Embryonic facial prominence (tissue), 1 donor: ENCODE measurements around the gene B4GALT4.
"Not testable (repeated sequence)": the region's sequence is repeated elsewhere in the genome, so short reads cannot be mapped to it uniquely, and the experiment has no call there.

ENCODE experiments used
- DNase-seq: peaks from one replicate; pipeline ENCODE4 v3.0.0-alpha.2; 2016; ENCODE audit errors: extremely low spot score

Gene B4GALT4

DNA sequence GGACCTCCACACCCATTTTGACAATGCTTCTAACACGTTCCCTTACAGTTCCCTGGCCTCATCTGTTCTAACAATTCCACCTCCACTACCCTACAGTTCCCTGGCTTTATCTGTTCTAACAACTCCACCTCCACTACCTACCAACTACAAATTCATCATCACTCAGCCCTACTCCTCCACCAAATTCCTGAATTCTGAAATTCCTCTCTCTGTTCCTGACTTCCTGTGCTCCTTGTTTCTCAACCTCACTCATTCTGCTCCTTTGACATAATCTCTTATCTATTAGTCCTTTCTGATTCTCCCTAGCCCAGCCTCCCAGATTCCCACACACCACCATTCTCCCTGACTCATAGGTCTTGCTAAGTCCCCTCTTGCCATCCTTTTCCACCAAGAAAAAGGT lies 44.8 kb downstream of the B4GALT4 start:
- DNase-seq = no peak

DNA sequence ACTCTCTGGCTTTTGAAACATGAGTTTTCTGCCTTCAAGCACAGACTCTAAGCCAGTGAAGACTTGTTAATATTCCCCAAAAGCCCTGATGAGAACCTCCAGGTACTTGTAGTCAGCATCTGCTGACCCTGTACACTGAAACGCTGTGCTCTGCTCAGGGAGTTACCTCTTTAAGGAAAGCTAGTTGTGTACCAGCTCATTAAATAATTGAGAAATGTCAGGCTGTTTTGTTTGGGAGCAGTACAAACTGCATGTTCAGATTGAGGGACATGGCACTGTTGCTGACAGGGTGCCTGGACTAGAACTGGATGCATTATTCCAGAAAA lies 45.6 kb downstream of the B4GALT4 start:
- no peak for DNase-seq

DNA sequence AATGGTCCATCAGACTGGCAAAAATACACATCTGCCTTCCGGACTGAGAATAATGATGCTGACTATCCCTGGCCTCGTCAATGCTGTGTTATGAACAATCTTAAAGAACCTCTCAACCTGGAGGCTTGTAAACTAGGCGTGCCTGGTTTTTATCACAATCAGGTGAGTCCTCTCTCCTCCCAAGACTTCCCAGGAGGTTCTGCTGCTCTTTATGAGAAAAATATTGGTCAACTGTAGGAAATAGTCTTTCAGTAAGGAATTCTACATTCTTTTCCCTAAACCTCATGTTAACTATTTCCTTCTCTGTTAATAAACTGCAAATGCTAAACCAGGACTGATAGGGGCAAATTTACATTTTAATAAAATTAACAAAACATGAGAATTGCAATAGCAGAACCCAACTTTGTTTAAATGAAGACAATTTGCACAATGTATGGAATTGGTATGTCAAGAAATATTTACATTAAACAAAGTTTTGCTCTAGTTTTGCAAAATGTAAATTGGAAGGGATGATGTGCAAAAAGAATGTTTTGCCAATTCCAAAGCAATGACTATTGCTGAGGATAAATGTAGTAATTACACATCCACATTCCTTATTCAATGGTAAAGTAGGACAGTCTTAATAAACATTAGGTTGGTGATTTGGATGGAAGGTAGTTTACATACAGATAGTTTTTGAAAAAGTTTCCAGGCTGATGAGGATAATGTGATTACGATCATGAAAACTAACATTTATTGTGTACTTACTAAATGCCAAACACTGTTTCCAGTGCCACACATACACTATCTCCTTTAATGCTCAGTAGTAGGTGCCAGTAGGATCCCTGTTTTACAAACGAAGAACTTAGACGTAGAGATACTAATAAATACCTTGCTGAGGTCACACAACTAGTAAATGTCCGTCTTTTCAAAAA lies 46.2 kb downstream of the B4GALT4 start:
- DNase-seq = no peak

DNA sequence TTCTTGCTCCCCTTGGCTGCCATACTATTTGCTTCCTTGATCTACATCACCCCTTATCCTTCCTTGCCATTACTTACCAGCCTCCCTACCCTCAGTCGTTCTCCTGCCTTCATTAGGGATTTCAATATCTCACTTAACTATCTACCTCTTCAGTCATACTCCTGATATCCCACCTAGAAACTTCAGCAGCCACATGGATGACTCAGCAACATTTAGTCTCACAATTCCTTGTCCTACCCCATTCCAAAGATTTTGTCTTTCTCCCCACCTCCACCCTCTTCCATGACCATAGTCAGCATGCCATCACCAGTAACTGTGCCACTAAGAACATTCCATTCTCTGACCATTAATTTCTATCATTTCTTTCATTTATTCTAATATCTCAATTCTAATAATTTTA lies 48.9 kb downstream of the B4GALT4 start:
- no peak for DNase-seq

DNA sequence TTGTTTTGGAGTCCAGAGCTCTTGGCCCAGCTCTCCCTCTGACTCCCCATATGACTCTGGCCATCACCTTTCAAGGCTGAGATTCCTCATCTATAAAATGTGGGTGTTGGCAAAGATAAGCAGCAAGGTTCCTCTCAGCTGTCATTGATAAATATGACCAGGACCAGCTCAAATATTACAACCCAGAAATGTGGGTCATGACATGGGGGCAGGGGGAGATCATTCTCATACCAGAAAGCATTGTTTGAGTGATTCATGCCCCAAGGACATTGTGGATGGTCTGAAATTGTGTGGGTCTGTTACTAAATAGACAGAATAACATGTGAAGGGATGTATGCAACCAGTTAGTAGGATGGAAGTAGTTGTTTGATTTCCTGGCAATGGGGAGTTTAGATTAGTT lies 53.4 kb downstream of the B4GALT4 start:
- no peak for DNase-seq

DNA sequence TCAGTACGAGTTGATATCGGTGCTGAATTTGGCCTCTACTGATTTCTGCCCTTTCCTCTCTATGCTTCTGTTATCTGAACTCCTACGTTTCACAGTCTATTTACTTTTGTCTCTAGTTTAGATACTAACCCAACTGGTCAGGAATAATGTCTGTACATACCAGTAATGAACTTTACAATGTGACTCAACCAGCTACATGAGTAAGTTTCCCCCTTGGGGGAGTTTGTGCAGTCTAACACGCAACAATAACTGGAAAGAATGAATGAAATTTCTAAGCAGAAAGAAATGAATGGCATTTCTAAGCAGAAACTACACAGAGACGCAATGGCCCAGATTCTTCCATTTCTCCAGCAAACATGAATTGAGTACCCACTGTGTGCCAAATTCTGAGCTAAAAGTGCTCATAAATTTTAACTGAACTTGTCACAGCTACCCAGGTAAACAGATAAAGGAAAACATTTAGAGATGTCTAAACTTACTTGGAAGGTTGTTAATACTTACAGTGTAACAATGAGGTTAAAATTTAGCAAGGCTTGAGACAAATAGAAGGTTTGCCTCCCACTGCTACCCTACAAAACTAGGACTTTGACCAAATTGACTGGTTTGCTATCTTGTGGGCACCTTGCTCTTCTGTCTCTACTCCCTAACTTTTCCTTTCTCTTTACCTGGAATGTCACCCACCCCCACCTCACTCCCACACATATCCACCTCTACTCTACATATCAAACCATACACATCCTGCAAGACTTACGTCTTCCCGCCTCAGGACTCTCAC lies 55.7 kb downstream of the B4GALT4 start:
- no peak for DNase-seq

DNA sequence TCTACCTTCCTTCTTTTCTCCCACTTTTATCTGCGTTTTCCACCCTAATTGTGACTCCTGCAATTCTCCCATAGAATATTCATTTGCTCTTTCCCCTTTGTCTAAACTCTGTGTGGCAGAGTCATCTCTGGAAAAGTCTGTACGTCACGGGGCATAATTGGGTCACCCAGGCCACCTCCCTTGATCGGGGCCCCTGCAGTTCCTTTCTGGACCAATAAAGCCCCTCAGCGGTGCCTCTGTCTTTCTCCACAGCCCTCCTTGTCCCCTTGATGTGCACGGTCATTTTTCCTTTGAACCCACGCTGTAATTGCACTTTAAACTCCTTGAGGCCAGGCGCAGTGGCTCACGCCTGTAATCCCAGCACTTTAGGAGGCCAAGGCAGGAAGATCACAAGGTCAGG lies 56.6 kb downstream of the B4GALT4 start:
- DNase-seq = no peak

DNA sequence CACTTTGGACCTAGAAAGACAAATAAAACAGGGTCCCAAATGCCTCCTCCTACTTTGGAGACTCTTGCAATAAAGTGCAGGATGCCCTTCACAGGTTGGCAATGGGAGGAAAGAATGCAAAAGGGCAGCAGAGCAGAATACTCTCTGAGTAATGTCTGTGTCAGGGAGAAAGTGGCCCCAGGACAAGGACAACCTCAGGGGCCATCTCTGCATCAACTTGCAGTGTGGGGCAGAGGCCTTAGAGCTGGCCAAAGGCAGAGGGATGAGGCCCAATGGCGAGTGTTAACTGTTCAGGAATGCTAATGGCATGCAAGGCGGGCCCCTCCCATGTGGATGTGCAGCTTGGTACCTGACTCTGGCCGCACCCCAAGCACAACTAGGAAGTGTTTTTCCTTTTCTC lies 58.9 kb downstream of the B4GALT4 start:
- no peak for DNase-seq

DNA sequence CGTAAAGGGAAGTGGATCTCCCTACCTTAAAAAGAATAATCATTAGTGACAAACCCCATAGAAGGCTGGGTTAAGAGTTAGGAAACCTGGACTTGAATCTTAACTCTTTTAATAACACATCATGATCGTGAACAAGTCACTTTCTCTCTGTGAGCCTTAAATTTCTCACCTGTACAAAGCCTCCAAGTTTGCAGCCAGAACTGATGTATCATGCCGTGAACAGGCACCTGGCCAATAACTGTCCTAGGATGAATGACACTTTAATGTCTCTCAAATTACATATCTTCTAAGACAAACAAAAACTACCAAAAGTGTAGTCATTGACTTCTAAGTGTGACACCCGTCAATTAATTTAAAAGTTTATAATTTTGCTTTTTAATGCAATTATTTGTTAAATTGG lies 63.4 kb downstream of the B4GALT4 start:
- DNase-seq = no peak

DNA sequence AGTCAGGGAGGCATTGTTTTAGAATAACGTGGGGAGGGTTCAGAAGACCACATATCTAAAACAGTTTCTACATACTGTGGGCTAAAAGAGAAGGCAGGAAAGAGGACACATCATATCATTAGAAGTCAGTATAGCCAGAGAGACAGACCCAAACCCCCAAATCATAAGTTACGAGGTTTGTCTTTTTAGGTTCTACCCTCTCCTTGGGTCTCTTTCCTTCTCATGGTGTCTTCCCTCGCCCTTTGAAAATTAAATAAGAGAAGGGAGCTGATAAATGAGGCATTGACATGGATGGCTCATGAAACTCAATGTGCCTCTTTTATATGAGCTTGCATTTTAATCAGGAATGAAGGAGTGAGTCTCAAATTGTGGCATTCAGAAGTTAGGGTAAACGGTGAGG lies 63.9 kb downstream of the B4GALT4 start:
- no peak for DNase-seq

DNA sequence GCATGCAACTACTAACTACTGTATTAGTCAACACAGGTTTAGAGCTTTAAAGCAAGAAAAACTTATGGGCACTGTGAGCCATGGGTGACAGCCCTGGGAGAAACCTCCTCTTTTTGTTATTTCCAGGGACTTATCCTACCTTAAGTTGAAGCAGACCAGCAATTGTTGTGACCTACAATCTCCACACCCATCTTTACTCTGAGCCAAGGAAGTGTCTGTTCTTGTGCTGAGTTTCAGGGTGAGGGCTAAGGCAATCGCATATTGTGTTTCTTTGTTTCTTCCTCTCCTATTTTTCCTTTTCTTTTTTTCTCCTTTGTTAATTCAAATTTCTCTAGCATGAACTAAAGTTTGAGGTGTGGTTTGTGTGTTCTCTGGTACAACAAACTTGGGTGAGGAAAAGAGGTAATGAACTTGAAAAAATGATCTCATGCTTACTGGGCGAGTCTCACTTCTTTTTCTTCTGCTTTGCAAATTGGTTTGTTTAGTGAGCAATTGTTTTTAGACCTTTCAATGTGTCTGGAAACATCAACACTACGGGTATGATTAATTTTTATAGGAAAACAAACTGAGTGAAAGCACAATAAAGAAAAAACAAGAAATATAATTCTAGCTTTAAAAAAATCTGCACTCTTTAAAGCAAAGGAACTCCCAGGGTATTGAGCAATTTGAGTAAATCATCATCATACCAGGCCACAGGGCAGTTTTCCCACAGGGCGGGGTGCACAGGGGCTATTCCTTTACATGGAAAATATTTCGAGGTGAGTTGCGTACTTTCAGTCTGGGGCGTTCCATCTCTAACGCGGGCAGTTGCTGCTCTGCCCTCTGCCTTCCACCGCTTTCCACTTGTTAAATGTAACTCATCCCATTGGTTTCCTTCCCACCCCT lies 64.6 kb downstream of the B4GALT4 start:
- DNase-seq = no peak

DNA sequence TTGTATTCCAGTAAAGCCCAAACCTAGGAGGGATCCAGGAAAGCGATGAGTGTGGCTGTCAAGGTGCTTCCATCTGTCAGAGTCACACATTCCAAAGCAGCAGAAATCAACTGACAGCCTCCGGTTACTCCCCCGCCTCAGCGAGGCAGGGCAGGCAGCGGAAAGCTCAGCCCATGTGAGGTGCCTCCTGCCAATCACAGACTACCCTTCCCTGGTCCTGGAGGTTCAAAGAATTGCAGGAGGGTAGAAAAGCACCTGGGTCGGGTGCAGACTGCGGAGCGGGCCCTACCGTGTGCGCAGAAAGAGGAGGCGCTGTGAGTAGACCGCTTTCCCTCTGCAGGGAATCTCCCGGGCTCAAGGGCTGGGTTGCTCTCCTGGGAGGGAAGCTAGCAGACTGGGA lies 67.4 kb downstream of the B4GALT4 start, which contains the start of gene UPK1B:
UPK1B (plus strand) TSS at position 274 of the 400 bp plus-strand sequence. CDS start 13,144 bp downstream, outside the sequence.
- no peak for DNase-seq

DNA sequence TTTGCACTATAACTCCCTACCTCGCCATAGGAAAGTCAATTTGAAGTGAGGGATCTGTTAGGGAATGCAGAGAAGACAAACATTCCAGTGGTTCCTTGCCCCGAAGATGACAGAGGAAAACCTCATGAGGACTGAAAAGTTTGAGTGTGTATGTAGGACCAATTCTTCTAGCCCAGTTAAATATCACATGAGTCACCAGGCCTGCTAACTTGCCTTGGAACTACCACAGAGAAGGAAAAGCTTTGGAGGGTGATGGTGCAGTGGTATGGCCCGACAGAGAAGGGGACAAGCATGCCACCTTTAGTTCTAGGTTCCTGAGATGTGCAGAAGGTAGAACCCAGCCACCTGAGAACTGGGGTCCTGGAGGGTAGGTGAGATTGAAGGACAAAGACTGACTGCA lies 69.9 kb downstream of the B4GALT4 start:
- no peak for DNase-seq

DNA sequence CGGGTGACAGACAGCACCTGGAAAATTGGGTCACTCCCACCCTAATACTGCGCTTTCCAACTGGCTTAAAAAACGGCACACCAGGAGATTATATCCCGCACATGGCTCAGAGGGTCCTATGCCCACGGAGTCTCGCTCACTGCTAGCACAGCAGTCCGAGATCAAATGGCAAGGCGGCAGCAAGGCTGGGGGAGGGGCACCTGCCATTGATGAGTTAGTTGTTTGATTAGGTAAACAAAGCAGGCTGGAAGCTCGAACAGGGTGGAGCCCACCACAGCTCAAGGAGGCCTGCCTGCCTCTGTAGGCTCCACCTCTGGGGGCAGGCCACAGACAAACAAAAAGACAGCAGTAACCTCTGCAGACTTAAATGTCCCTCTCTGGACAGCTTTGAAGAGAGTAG lies 75.9 kb downstream of the B4GALT4 start:
- not testable (repeated sequence) for DNase-seq
